GM19372 (cell line): ENCODE data around the gene SDK2.

Source experiments
- ATAC-seq: cut with Tn5 transposase; IDR thresholded peaks from one replicate; pipeline ENCODE4 v1.9.1; 2021; ENCODE audit warnings: mild to moderate bottlenecking, low read depth, moderate library complexity; ENCODE audit not compliant: unreplicated experiment

The SDK2 gene

GRCh38 chr17:73652886-73653480 is 8.7 kb upstream of the SDK2 start:
- no peak for ATAC-seq

- no peak for ATAC-seq
These were observed 6.5 kb upstream of the SDK2 start for GRCh38 chr17:73650617-73651200.

GRCh38 chr17:73650140-73650539 is 5.9 kb upstream of the SDK2 start:
- ATAC-seq = no peak

- no peak for ATAC-seq
These were observed 4.7 kb upstream of the SDK2 start for GRCh38 chr17:73648974-73649373.

- ATAC-seq = no peak
These were observed 4.2 kb upstream of the SDK2 start for GRCh38 chr17:73648543-73648820.

GRCh38 chr17:73647772-73648542 is 3.7 kb upstream of the SDK2 start:
- no peak for ATAC-seq

GRCh38 chr17:73647301-73647695 is 3.1 kb upstream of the SDK2 start:
- no peak for ATAC-seq

GRCh38 chr17:73646409-73647300 is 2.4 kb upstream of the SDK2 start:
- ATAC-seq = no peak

GRCh38 chr17:73645050-73645871 is 1.0 kb upstream of the SDK2 start:
- no peak for ATAC-seq

GRCh38 chr17:73643852-73644144 is 447 bp downstream of the SDK2 start:
- ATAC-seq = no peak

- no peak for ATAC-seq
These were observed 1.0 kb downstream of the SDK2 start for GRCh38 chr17:73643001-73643851.

GRCh38 chr17:73642659-73643000 is 1.6 kb downstream of the SDK2 start:
- no peak for ATAC-seq

GRCh38 chr17:73641826-73642600 is 2.2 kb downstream of the SDK2 start:
- no peak for ATAC-seq

GRCh38 chr17:73640691-73641090 is 3.6 kb downstream of the SDK2 start:
- no peak for ATAC-seq

GRCh38 chr17:73639932-73640331 is 4.3 kb downstream of the SDK2 start:
- no peak for ATAC-seq

GRCh38 chr17:73639322-73639721 is 4.9 kb downstream of the SDK2 start:
- ATAC-seq = no peak

GRCh38 chr17:73638556-73638955 is 5.7 kb downstream of the SDK2 start:
- no peak for ATAC-seq

GRCh38 chr17:73637866-73638265 is 6.4 kb downstream of the SDK2 start:
- no peak for ATAC-seq
